ENCODE results near the gene PIR. TPM values are rescaled to one million over a fixed set of nuclear protein-coding genes. Genes with fewer than 3 reads are reported as not detected.

Gene PIR
- total and polyA plus RNA-seq, 7 experiments from 2014 or later = 0.49 to 4.6 (median 0.70) TPM; not detected in 4

- intact Hi-C loops (cut with micrococcal nuclease) = no loop called here
- no peak overlapping the region for H3K27ac Mint-ChIP-seq
- POLR2A ChIA-PET = no interaction called here
- H3K9me3 Mint-ChIP-seq = peaks cover 0 to 4% (median 0%) of the 10 kb centered on the region in 11 donors
- H3K4me1 Mint-ChIP-seq = peaks cover 0 to 1% (median 0%) of the 10 kb centered on the region in 7 donors
- CTCF ChIA-PET = interaction anchor here (0.6 kb wide), 1 partner anchor 10 kb away, joined by 3 read pairs; no protein-coding TSS in a partner anchor
- peaks cover 4 to 14% (median 9%) of the 10 kb centered on the region in 5 donors for H3K27me3 Mint-ChIP-seq
- Histone ChIP-seq H3K27me3 (ENCODE audit: control insufficient read depth in 2 of 2, insufficient read depth in 2 of 2, low read length in 2 of 2) (no peaks in the 10 kb centered on the region), H3K27ac (ENCODE audit: low read depth, low read length) (no peak overlapping the region), H3K4me3 (ENCODE audit: low read length) (no peak overlapping the region), H3K4me1 (ENCODE audit: control insufficient read depth in 2 of 2, insufficient read depth in 2 of 2, low read length in 2 of 2) (no peaks in the 10 kb centered on the region), H3K36me3 (ENCODE audit: control insufficient read depth in 2 of 3, insufficient read depth in 3 of 3, low read length in 3 of 3) (no peaks in the 10 kb centered on the region), H3K9me3 (ENCODE audit: control insufficient read depth in 2 of 3, low read length in 3 of 3) (no peaks in the 10 kb centered on the region)
- DNase-seq (no peak), ATAC-seq (no peak)
- H3K36me3 Mint-ChIP-seq = no peaks in the 10 kb centered on the region
- no peak overlapping the region for H3K4me3 Mint-ChIP-seq
Observed at GRCh38 chrX:15522464-15522863, 29.3 kb upstream of the PIR start.

- H3K9me3 ChIP-seq (ENCODE audit: control insufficient read depth in 2 of 3, low read length in 3 of 3) = no peaks in the 10 kb centered on the region
- ChIA-PET CTCF (no interaction called here), POLR2A (no interaction called here)
- intact Hi-C loops (cut with micrococcal nuclease) = no loop called here
- Mint-ChIP-seq H3K4me3 (no peak overlapping the region), H3K27ac (no peak overlapping the region), H3K27me3 (peaks cover 0 to 17% (median 0%) of the 10 kb centered on the region in 5 donors), H3K9me3 (peaks cover 0 to 4% (median 0%) of the 10 kb centered on the region in 11 donors), H3K36me3 (no peaks in the 10 kb centered on the region), H3K4me1 (no peaks in the 10 kb centered on the region)
- H3K4me3 ChIP-seq (ENCODE audit: low read length) = no peak overlapping the region
- DNase-seq (no peak), ATAC-seq (no peak)
- no peaks in the 10 kb centered on the region for H3K27me3 ChIP-seq (ENCODE audit: control insufficient read depth in 2 of 2, insufficient read depth in 2 of 2, low read length in 2 of 2)
- no peaks in the 10 kb centered on the region for H3K4me1 ChIP-seq (ENCODE audit: control insufficient read depth in 2 of 2, insufficient read depth in 2 of 2, low read length in 2 of 2)
- H3K27ac ChIP-seq (ENCODE audit: low read depth, low read length) = no peak overlapping the region
- H3K36me3 ChIP-seq (ENCODE audit: control insufficient read depth in 2 of 3, insufficient read depth in 3 of 3, low read length in 3 of 3) = no peaks in the 10 kb centered on the region
Observed at GRCh38 chrX:15515931-15516330, 22.8 kb upstream of the PIR start.

DNA sequence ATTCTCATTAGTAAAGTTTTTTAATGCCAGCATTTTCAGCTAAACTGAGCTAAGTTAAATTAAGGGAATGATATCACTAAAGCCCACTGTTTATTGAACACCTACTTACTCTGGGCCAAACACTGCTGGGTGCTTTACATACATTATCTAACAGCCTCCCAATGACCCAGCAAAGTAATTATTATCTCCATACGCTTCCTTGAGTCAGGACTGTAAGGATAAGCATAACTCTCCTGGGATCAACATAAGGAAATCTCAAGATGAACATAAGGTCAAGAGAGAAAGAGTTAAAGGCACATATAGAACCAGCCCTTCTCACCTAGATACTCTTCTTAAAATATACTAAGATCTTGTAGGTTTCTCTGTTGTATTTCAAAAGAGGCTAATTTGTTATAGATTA lies 21.1 kb upstream of the PIR start:
- Histone ChIP-seq H3K4me3 (ENCODE audit: low read length) (no peak overlapping the region), H3K9me3 (ENCODE audit: control insufficient read depth in 2 of 3, low read length in 3 of 3) (no peaks in the 10 kb centered on the region), H3K36me3 (ENCODE audit: control insufficient read depth in 2 of 3, insufficient read depth in 3 of 3, low read length in 3 of 3) (no peaks in the 10 kb centered on the region), H3K4me1 (ENCODE audit: control insufficient read depth in 2 of 2, insufficient read depth in 2 of 2, low read length in 2 of 2) (no peaks in the 10 kb centered on the region), H3K27me3 (ENCODE audit: control insufficient read depth in 2 of 2, insufficient read depth in 2 of 2, low read length in 2 of 2) (no peaks in the 10 kb centered on the region), H3K27ac (ENCODE audit: low read depth, low read length) (no peak overlapping the region)
- intact Hi-C loops (cut with micrococcal nuclease) = no loop called here
- Mint-ChIP-seq H3K4me1 (no peaks in the 10 kb centered on the region), H3K9me3 (peaks cover 0 to 4% (median 0%) of the 10 kb centered on the region in 11 donors), H3K4me3 (no peak overlapping the region), H3K27me3 (peaks cover 0 to 14% (median 0%) of the 10 kb centered on the region in 5 donors), H3K27ac (no peak overlapping the region), H3K36me3 (no peaks in the 10 kb centered on the region)
- ATAC-seq = no peak
- CTCF ChIA-PET = no interaction called here
- no peak for DNase-seq
- POLR2A ChIA-PET = no interaction called here

GRCh38 chrX:15512401-15512965 lies 19.4 kb upstream of the PIR start:
- POLR2A ChIA-PET = no interaction called here
- Histone ChIP-seq H3K4me3 (ENCODE audit: low read length) (no peak overlapping the region), H3K9me3 (ENCODE audit: control insufficient read depth in 2 of 3, low read length in 3 of 3) (no peaks in the 10 kb centered on the region), H3K27ac (ENCODE audit: low read depth, low read length) (no peak overlapping the region), H3K4me1 (ENCODE audit: control insufficient read depth in 2 of 2, insufficient read depth in 2 of 2, low read length in 2 of 2) (no peaks in the 10 kb centered on the region), H3K27me3 (ENCODE audit: control insufficient read depth in 2 of 2, insufficient read depth in 2 of 2, low read length in 2 of 2) (no peaks in the 10 kb centered on the region), H3K36me3 (ENCODE audit: control insufficient read depth in 2 of 3, insufficient read depth in 3 of 3, low read length in 3 of 3) (no peaks in the 10 kb centered on the region)
- Mint-ChIP-seq H3K9me3 (no peaks in the 10 kb centered on the region), H3K4me1 (no peaks in the 10 kb centered on the region), H3K27ac (no peak overlapping the region), H3K4me3 (no peak overlapping the region), H3K36me3 (no peaks in the 10 kb centered on the region), H3K27me3 (peaks cover 0 to 13% (median 0%) of the 10 kb centered on the region in 5 donors)
- CTCF ChIA-PET = no interaction called here
- no peak for ATAC-seq
- intact Hi-C loops (cut with micrococcal nuclease) = no loop called here
- DNase-seq = no peak

GRCh38 chrX:15511563-15511962 lies 18.4 kb upstream of the PIR start:
- Mint-ChIP-seq H3K4me3 (no peak overlapping the region), H3K9me3 (no peaks in the 10 kb centered on the region), H3K27ac (no peak overlapping the region), H3K27me3 (peaks cover 0 to 13% (median 0%) of the 10 kb centered on the region in 5 donors), H3K36me3 (no peaks in the 10 kb centered on the region), H3K4me1 (no peaks in the 10 kb centered on the region)
- Histone ChIP-seq H3K4me3 (ENCODE audit: low read length) (no peak overlapping the region), H3K9me3 (ENCODE audit: control insufficient read depth in 2 of 3, low read length in 3 of 3) (no peaks in the 10 kb centered on the region), H3K27me3 (ENCODE audit: control insufficient read depth in 2 of 2, insufficient read depth in 2 of 2, low read length in 2 of 2) (no peaks in the 10 kb centered on the region), H3K27ac (ENCODE audit: low read depth, low read length) (no peak overlapping the region), H3K36me3 (ENCODE audit: control insufficient read depth in 2 of 3, insufficient read depth in 3 of 3, low read length in 3 of 3) (no peaks in the 10 kb centered on the region), H3K4me1 (ENCODE audit: control insufficient read depth in 2 of 2, insufficient read depth in 2 of 2, low read length in 2 of 2) (no peaks in the 10 kb centered on the region)
- ChIA-PET CTCF (no interaction called here), POLR2A (no interaction called here)
- no peak for DNase-seq
- ATAC-seq = no peak
- intact Hi-C loops (cut with micrococcal nuclease) = no loop called here

DNA sequence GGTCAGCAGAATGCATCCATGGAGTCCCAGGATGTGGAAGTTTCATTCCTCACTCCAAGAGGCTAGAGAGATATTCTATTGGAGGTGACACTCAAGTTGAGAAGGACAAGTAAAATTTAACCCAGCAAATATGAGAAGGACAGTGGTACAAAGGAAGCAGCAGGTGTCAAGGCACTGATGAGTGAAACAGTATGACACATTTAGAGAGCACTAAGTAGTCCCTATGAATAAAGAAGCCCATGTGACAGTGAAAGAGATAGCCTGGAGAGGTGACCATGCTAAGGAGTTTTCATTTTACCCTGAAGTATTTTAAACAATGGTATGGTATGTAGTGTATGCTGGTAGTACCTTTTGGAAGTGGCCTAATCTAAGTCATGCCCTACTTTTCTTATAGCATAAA lies 16.7 kb upstream of the PIR start:
- CTCF ChIA-PET = no interaction called here
- POLR2A ChIA-PET = no interaction called here
- intact Hi-C loops (cut with micrococcal nuclease) = no loop called here
- H3K27ac Mint-ChIP-seq = no peak overlapping the region
- H3K9me3 ChIP-seq (ENCODE audit: control insufficient read depth in 2 of 3, low read length in 3 of 3) = no peaks in the 10 kb centered on the region
- no peak overlapping the region for H3K27ac ChIP-seq (ENCODE audit: low read depth, low read length)
- H3K4me1 Mint-ChIP-seq = no peaks in the 10 kb centered on the region
- no peak overlapping the region for H3K4me3 ChIP-seq (ENCODE audit: low read length)
- ATAC-seq (no peak), DNase-seq (no peak)
- no peaks in the 10 kb centered on the region for H3K36me3 ChIP-seq (ENCODE audit: control insufficient read depth in 2 of 3, insufficient read depth in 3 of 3, low read length in 3 of 3)
- H3K27me3 Mint-ChIP-seq = peaks cover 0 to 13% (median 0%) of the 10 kb centered on the region in 5 donors
- H3K36me3 Mint-ChIP-seq = no peaks in the 10 kb centered on the region
- no peaks in the 10 kb centered on the region for H3K4me1 ChIP-seq (ENCODE audit: control insufficient read depth in 2 of 2, insufficient read depth in 2 of 2, low read length in 2 of 2)
- H3K27me3 ChIP-seq (ENCODE audit: control insufficient read depth in 2 of 2, insufficient read depth in 2 of 2, low read length in 2 of 2) = no peaks in the 10 kb centered on the region
- H3K9me3 Mint-ChIP-seq = no peaks in the 10 kb centered on the region
- no peak overlapping the region for H3K4me3 Mint-ChIP-seq

DNA sequence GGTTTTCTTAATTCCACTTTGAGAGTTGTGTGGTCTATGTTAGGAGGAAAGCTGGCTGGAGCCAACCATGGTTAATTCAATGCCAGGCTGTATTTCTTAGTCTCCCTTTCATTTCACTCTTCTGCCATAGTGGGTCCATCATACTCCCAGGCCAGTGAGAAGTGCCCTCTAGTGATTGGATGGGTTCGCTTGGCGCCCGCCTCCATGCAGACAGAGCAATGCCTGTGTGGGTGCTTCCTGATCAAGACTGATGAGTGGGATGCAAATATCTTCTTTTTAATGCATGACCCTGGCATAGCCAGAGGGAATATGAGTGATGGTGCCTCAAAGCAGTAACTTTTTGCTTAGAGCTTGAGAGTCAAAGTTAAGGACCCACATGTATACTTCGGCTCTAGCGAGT lies 13.9 kb upstream of the PIR start:
- no peak overlapping the region for H3K4me3 ChIP-seq (ENCODE audit: low read length)
- Mint-ChIP-seq H3K27ac (no peak overlapping the region), H3K36me3 (no peaks in the 10 kb centered on the region), H3K4me3 (no peak overlapping the region), H3K9me3 (no peaks in the 10 kb centered on the region), H3K27me3 (peaks cover 0 to 19% (median 5%) of the 10 kb centered on the region in 5 donors), H3K4me1 (no peaks in the 10 kb centered on the region)
- DNase-seq (no peak), ATAC-seq (no peak)
- ChIA-PET CTCF (no interaction called here), POLR2A (no interaction called here)
- H3K36me3 ChIP-seq (ENCODE audit: control insufficient read depth in 2 of 3, insufficient read depth in 3 of 3, low read length in 3 of 3) = no peaks in the 10 kb centered on the region
- intact Hi-C loops (cut with micrococcal nuclease) = no loop called here
- H3K27me3 ChIP-seq (ENCODE audit: control insufficient read depth in 2 of 2, insufficient read depth in 2 of 2, low read length in 2 of 2) = no peaks in the 10 kb centered on the region
- H3K27ac ChIP-seq (ENCODE audit: low read depth, low read length) = no peak overlapping the region
- H3K9me3 ChIP-seq (ENCODE audit: control insufficient read depth in 2 of 3, low read length in 3 of 3) = no peaks in the 10 kb centered on the region
- H3K4me1 ChIP-seq (ENCODE audit: control insufficient read depth in 2 of 2, insufficient read depth in 2 of 2, low read length in 2 of 2) = no peaks in the 10 kb centered on the region
